Osteoblast (primary cell): ENCODE data around the gene IFI27L2. TPM values are rescaled to one million over a fixed set of nuclear protein-coding genes. Genes with fewer than 3 reads are reported as not detected.

Experiments
- DNase-seq: peaks from one replicate; pipeline ENCODE4 v3.0.0; 2011; ENCODE audit warnings: low spot score, mixed read lengths; ENCODE audit not compliant: insufficient read length; ENCODE audit errors: missing footprints
- H2AFZ ChIP-seq: 2 replicates; pipeline ENCODE4 v1.6.0; 2011; ENCODE audit warnings: mild to moderate bottlenecking, low read length
- H3K27ac ChIP-seq: 2 replicates; pipeline ENCODE4 v1.5.1; 2011; ENCODE audit warnings: mild to moderate bottlenecking, low read depth, low read length, moderate library complexity
- H3K27me3 ChIP-seq: 2 replicates; pipeline ENCODE4 v1.6.0; 2012; ENCODE audit warnings: mild to moderate bottlenecking, control low read depth, inconsistent platforms, low read length, moderate library complexity; ENCODE audit not compliant: insufficient read depth
- H3K36me3 ChIP-seq: 2 replicates; pipeline ENCODE4 v1.5.1; 2011; ENCODE audit warnings: mild to moderate bottlenecking, low read length, control low read depth, moderate library complexity; ENCODE audit not compliant: insufficient read depth
- H3K4me1 ChIP-seq: 2 replicates; pipeline ENCODE4 v1.5.1; 2011; ENCODE audit warnings: mild to moderate bottlenecking, low read length, control low read depth, moderate library complexity; ENCODE audit not compliant: insufficient read depth
- H3K4me2 ChIP-seq: 2 replicates; pipeline ENCODE4 v1.6.0; 2011; ENCODE audit warnings: mild to moderate bottlenecking, low read length; ENCODE audit not compliant: insufficient read depth
- H3K4me3 ChIP-seq: fragments of 200-600 bp; sonication (generic); 3 replicates; pipeline ENCODE4 v1.5.1; 2012; ENCODE audit warnings: mild to moderate bottlenecking, low read length, inconsistent platforms; ENCODE audit not compliant: insufficient read depth
- H3K79me2 ChIP-seq: 2 replicates; pipeline ENCODE4 v1.6.0; 2012; ENCODE audit warnings: mild to moderate bottlenecking, low read length, control low read depth, inconsistent platforms; ENCODE audit not compliant: insufficient read depth
- H3K9me3 ChIP-seq: 2 replicates; pipeline ENCODE4 v1.5.1; 2011; ENCODE audit warnings: low read depth, low read length, control low read depth
- H4K20me1 ChIP-seq: 2 replicates; pipeline ENCODE4 v1.6.0; 2012; ENCODE audit warnings: mild to moderate bottlenecking, low read length, control low read depth; ENCODE audit not compliant: insufficient read depth
- CTCF ChIP-seq: IDR thresholded peaks from 2 replicates; pipeline ENCODE4 v1.5.1; 2011; ENCODE audit warnings: mild to moderate bottlenecking, low read depth, low read length, moderate library complexity; ENCODE audit errors: extremely low read depth
- total RNA-seq: library from RNA; depleted of rRNA; stranded (reverse); fragments of >200 nt; gene quantifications from 2 replicates; pipeline ENCODE4 v1.2.3, GENCODE V29; 2012

IFI27L2 gene
- total RNA-seq, 1 donor = 76.7 TPM

- Histone ChIP-seq H3K4me1 (peaks cover 4% of the 10 kb centered on the region), H2AFZ (no peak overlapping the region), H3K27ac (no peak overlapping the region), H3K36me3 (no peaks in the 10 kb centered on the region), H4K20me1 (no peaks in the 10 kb centered on the region), H3K4me2 (peak overlapping the region; percentile 9), H3K27me3 (peaks cover 38% of the 10 kb centered on the region), H3K4me3 (no peak overlapping the region), H3K9me3 (no peaks in the 10 kb centered on the region), H3K79me2 (no peaks in the 10 kb centered on the region)
- DNase-seq = no peak
- TF ChIP-seq CTCF = no peak
These were observed 45.8 kb upstream of the IFI27L2 start for GRCh38 chr14:94175011-94175745.

- H3K27me3 ChIP-seq = peaks cover 38% of the 10 kb centered on the region
These were observed 45.2 kb upstream of the IFI27L2 start for GRCh38 chr14:94174604-94175010.

GRCh38 chr14:94173885-94174603 lies 44.6 kb upstream of the IFI27L2 start, which contains the start of gene PPP4R4:
PPP4R4 (plus strand) TSS chr14:94174322; CDS start chr14:94174466, 144 bp downstream.
- Histone ChIP-seq H3K79me2 (no peaks in the 10 kb centered on the region), H3K36me3 (no peaks in the 10 kb centered on the region), H3K9me3 (no peaks in the 10 kb centered on the region), H3K4me1 (peaks cover 4% of the 10 kb centered on the region), H3K27me3 (peaks cover 38% of the 10 kb centered on the region), H2AFZ (peak within 1 kb of the TSS; percentile 53), H4K20me1 (no peaks in the 10 kb centered on the region), H3K4me2 (peak within 1 kb of the TSS; percentile 69), H3K27ac (no peak within 1 kb of the TSS), H3K4me3 (peak within 1 kb of the TSS; percentile 68)
- TF ChIP-seq CTCF = no peak
- peak; percentile 98 for DNase-seq

More at GRCh38 chr14:94174604-94175010, 45.2 kb upstream of the IFI27L2 start:
- peak overlapping the region; percentile 68 for H3K4me3 ChIP-seq
- no peaks in the 10 kb centered on the region for H3K79me2 ChIP-seq
- DNase-seq = no peak
- peaks cover 4% of the 10 kb centered on the region for H3K4me1 ChIP-seq
- H4K20me1 ChIP-seq = no peaks in the 10 kb centered on the region
- no peak for TF ChIP-seq CTCF
- H3K27ac ChIP-seq = no peak overlapping the region
- peak overlapping the region; percentile 69 for H3K4me2 ChIP-seq
- H3K9me3 ChIP-seq = no peaks in the 10 kb centered on the region
- H3K36me3 ChIP-seq = no peaks in the 10 kb centered on the region
- H2AFZ ChIP-seq = peak overlapping the region; percentile 53

- H4K20me1 ChIP-seq = no peaks in the 10 kb centered on the region
- H2AFZ ChIP-seq = peak overlapping the region; percentile 51
- H3K4me3 ChIP-seq = peak overlapping the region; percentile 60
- peaks cover 4% of the 10 kb centered on the region for H3K4me1 ChIP-seq
- H3K79me2 ChIP-seq = no peaks in the 10 kb centered on the region
- no peaks in the 10 kb centered on the region for H3K36me3 ChIP-seq
- H3K4me2 ChIP-seq = peak overlapping the region; percentile 69
- H3K27ac ChIP-seq = no peak overlapping the region
- TF ChIP-seq CTCF = no peak
- DNase-seq = no peak
- H3K27me3 ChIP-seq = peaks cover 38% of the 10 kb centered on the region
- H3K9me3 ChIP-seq = no peaks in the 10 kb centered on the region
These were observed 44.1 kb upstream of the IFI27L2 start for GRCh38 chr14:94173471-94173884.
